Tibial artery (tissue), 4 donors: Measurements from ENCODE around the gene STAT4.

ENCODE experiments used
- DNase-seq, 2 donors: peaks; one replicate each; pipeline ENCODE4 v3.0.0-alpha.2; 2019
- H3K27ac ChIP-seq, 2 donors: fragments of 200-600 bp; sonication (generic) in 1 of 2; 1 replicate in 1 of 2; 2 replicates in 1 of 2; pipeline ENCODE4 v1.5.1; 2018 to 2019; ENCODE audit warnings: mild to moderate bottlenecking in 1 of 2
- H3K27me3 ChIP-seq, 2 donors: fragments of 200-600 bp; sonication (generic) in 1 of 2; one replicate each; pipeline versions ENCODE4 v1.5.1 to v1.6.0; 2016 to 2019
- H3K36me3 ChIP-seq, 3 donors: fragments of 200-600 bp; sonication (generic) in 2 of 3; one replicate each; pipeline ENCODE4 v1.5.1; 2016 to 2019; ENCODE audit warnings: mild to moderate bottlenecking in 2 of 3
- H3K4me1 ChIP-seq, 4 donors: fragments of 200-600 bp; sonication (generic) in 2 of 4; 1 replicate in 3 of 4; 2 replicates in 1 of 4; pipeline ENCODE4 v1.5.1; 2016 to 2019
- H3K4me3 ChIP-seq, 2 donors: fragments of 200-600 bp; sonication (generic) in 1 of 2; 1 replicate in 1 of 2; 2 replicates in 1 of 2; pipeline ENCODE4 v1.5.1; 2018 to 2019; ENCODE audit warnings: mild to moderate bottlenecking in 2 of 2
- H3K9me3 ChIP-seq, 3 donors: fragments of 200-600 bp; sonication (generic) in 1 of 3; one replicate each; pipeline ENCODE4 v1.5.1; 2016 to 2019
- CTCF ChIP-seq, 2 experiments: fragments of 200-600 bp in 1 of 2; fragments of 450-650 bp in 1 of 2; IDR thresholded peaks; one replicate each; pipeline ENCODE4 v1.5.1; 2017 to 2019; ENCODE audit warnings: antibody characterized with exemption in 2 of 2, mild to moderate bottlenecking in 1 of 2, moderate library complexity in 1 of 2
- intact Hi-C: fragments of 100-400 bp; cut with DNase I; formaldehyde crosslinking; loops from one replicate; pipeline ENCODE4 v1.15.0; 2023; ENCODE audit warnings: low total_unique reads

Gene STAT4

GRCh38 chr2:191158193-191158592, 7.4 kb upstream of the STAT4 start:
- no peaks in the 10 kb centered on the region for H3K4me1 ChIP-seq
- no peak for DNase-seq
- intact Hi-C loops, result no loop called here
- no peaks in the 10 kb centered on the region for H3K27me3 ChIP-seq
- no peaks in the 10 kb centered on the region for H3K9me3 ChIP-seq
- no peak overlapping the region for H3K27ac ChIP-seq
- no peak for TF ChIP-seq CTCF (IDR thresholded peaks at IDR 0.05)
- no peaks in the 10 kb centered on the region for H3K36me3 ChIP-seq
- no peak overlapping the region for H3K4me3 ChIP-seq

- Histone ChIP-seq H3K4me1 (peaks cover 0 to 10% (median 3%) of the 10 kb centered on the region in 4 donors), H3K4me3 (no peak overlapping the region), H3K27ac (no peak overlapping the region), H3K9me3 (no peaks in the 10 kb centered on the region), H3K36me3 (no peaks in the 10 kb centered on the region), H3K27me3 (peaks cover 0 to 3% of the 10 kb centered on the region in 2 donors)
- DNase-seq, result no peak
- TF ChIP-seq CTCF (IDR thresholded peaks at IDR 0.05), result peak; percentile 21 to 33
- intact Hi-C loops, result no loop called here
These were observed 4.8 kb upstream of the STAT4 start for GRCh38 chr2:191155608-191156071.

GRCh38 chr2:191153716-191154115, 2.9 kb upstream of the STAT4 start:
- Histone ChIP-seq H3K9me3 (no peaks in the 10 kb centered on the region), H3K36me3 (no peaks in the 10 kb centered on the region), H3K4me1 (peaks cover 0 to 16% (median 5%) of the 10 kb centered on the region in 4 donors), H3K27me3 (peaks cover 0 to 3% of the 10 kb centered on the region in 2 donors), H3K4me3 (no peak overlapping the region), H3K27ac (no peak overlapping the region)
- DNase-seq, result no peak
- no peak for TF ChIP-seq CTCF (IDR thresholded peaks at IDR 0.05)
- intact Hi-C loops, result no loop called here

- Histone ChIP-seq H3K4me3 (no peak overlapping the region), H3K9me3 (no peaks in the 10 kb centered on the region), H3K4me1 (peaks cover 0 to 16% (median 5%) of the 10 kb centered on the region in 4 donors), H3K27me3 (peaks cover 0 to 3% of the 10 kb centered on the region in 2 donors), H3K27ac (no peak overlapping the region), H3K36me3 (no peaks in the 10 kb centered on the region)
- intact Hi-C loops, result no loop called here
- no peak for TF ChIP-seq CTCF (IDR thresholded peaks at IDR 0.05)
- no peak for DNase-seq
These were observed 1.9 kb upstream of the STAT4 start for GRCh38 chr2:191152482-191153240.

GRCh38 chr2:191151331-191151730, 537 bp upstream of the STAT4 start:
- Histone ChIP-seq H3K36me3 (no peaks in the 10 kb centered on the region), H3K4me1 (peaks cover 0 to 16% (median 5%) of the 10 kb centered on the region in 4 donors), H3K4me3 (peak overlapping the region in 1 of 2 donors; percentile 55), H3K9me3 (no peaks in the 10 kb centered on the region), H3K27ac (no peak overlapping the region), H3K27me3 (peaks cover 0 to 3% of the 10 kb centered on the region in 2 donors)
- TF ChIP-seq CTCF (IDR thresholded peaks at IDR 0.05), result no peak
- intact Hi-C loops, result no loop called here
- no peak for DNase-seq
